Panc1 (cell line): ENCODE measurements around the gene ZNF135.

Source experiments
- POLR2AphosphoS5 ChIP-seq: IDR thresholded peaks from 2 replicates; pipeline ENCODE4 v1.6.1; 2012; ENCODE audit warnings: mild to moderate bottlenecking, low read depth, low read length, moderate library complexity
- SIN3A ChIP-seq: IDR thresholded peaks from 2 replicates; pipeline ENCODE4 v1.6.1; 2012; ENCODE audit warnings: low read depth, mild to moderate bottlenecking, low read length, moderate library complexity, borderline replicate concordance; ENCODE audit not compliant: insufficient read depth
- TCF7L2 ChIP-seq: IDR thresholded peaks from 2 replicates; pipeline ENCODE4 v1.6.1; 2011; ENCODE audit warnings: mild to moderate bottlenecking, low read depth, low read length, inconsistent platforms
- TF ChIP-seq, protein P1 (sequence below): fragments of 450-650 bp; IDR thresholded peaks from 2 replicates; pipeline ENCODE4 v1.5.1; 2017; ENCODE audit warnings: mild to moderate bottlenecking
- TF ChIP-seq, protein P2 (sequence below), 2 experiments: IDR thresholded peaks; 2 replicates each; pipeline ENCODE4 v1.6.1; 2011 to 2012; ENCODE audit warnings: low read depth in 2 of 2, control low read depth in 1 of 2, low read length in 1 of 2, mild to moderate bottlenecking in 1 of 2, moderate library complexity in 1 of 2; ENCODE audit not compliant: insufficient read depth in 1 of 2

DNA sequence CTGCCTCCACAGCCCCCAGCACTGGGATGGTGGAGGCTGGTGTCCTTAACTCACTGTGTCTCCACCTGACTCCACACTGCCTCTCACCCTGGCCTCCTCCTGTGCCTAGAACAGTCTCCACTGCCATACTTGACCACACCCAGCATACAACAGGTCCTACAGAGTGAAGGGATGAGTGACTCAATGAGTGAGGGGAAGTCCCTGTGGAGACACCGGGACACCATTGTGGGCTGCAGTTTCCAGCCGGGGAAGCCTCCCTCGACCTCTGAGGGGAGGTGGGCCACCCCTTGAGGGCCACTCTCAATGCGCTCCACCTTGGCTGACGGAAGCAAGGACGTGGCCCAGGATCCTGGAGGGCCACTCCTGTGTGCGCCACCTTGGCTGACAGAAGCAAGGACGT, 2.8 kb upstream of the ZNF135 start:
- TF ChIP-seq, protein P1, sequence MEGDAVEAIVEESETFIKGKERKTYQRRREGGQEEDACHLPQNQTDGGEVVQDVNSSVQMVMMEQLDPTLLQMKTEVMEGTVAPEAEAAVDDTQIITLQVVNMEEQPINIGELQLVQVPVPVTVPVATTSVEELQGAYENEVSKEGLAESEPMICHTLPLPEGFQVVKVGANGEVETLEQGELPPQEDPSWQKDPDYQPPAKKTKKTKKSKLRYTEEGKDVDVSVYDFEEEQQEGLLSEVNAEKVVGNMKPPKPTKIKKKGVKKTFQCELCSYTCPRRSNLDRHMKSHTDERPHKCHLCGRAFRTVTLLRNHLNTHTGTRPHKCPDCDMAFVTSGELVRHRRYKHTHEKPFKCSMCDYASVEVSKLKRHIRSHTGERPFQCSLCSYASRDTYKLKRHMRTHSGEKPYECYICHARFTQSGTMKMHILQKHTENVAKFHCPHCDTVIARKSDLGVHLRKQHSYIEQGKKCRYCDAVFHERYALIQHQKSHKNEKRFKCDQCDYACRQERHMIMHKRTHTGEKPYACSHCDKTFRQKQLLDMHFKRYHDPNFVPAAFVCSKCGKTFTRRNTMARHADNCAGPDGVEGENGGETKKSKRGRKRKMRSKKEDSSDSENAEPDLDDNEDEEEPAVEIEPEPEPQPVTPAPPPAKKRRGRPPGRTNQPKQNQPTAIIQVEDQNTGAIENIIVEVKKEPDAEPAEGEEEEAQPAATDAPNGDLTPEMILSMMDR: no peak
- TF ChIP-seq, protein P2, sequence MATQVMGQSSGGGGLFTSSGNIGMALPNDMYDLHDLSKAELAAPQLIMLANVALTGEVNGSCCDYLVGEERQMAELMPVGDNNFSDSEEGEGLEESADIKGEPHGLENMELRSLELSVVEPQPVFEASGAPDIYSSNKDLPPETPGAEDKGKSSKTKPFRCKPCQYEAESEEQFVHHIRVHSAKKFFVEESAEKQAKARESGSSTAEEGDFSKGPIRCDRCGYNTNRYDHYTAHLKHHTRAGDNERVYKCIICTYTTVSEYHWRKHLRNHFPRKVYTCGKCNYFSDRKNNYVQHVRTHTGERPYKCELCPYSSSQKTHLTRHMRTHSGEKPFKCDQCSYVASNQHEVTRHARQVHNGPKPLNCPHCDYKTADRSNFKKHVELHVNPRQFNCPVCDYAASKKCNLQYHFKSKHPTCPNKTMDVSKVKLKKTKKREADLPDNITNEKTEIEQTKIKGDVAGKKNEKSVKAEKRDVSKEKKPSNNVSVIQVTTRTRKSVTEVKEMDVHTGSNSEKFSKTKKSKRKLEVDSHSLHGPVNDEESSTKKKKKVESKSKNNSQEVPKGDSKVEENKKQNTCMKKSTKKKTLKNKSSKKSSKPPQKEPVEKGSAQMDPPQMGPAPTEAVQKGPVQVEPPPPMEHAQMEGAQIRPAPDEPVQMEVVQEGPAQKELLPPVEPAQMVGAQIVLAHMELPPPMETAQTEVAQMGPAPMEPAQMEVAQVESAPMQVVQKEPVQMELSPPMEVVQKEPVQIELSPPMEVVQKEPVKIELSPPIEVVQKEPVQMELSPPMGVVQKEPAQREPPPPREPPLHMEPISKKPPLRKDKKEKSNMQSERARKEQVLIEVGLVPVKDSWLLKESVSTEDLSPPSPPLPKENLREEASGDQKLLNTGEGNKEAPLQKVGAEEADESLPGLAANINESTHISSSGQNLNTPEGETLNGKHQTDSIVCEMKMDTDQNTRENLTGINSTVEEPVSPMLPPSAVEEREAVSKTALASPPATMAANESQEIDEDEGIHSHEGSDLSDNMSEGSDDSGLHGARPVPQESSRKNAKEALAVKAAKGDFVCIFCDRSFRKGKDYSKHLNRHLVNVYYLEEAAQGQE (IDR thresholded peaks at IDR 0.05; ENCODE audit: insufficient read depth in 1 of 2, low read depth in 2 of 2, low read length in 1 of 2): no peak
- no peak for TF ChIP-seq POLR2AphosphoS5
- TF ChIP-seq SIN3A: no peak
- TF ChIP-seq TCF7L2: no peak
